Erythroblast (primary cell): Measurements from ENCODE around the gene ZNF614.
A peak's percentile ranks its signal among the peaks of the same experiment; 100 is the strongest.

ENCODE experiments used
- DNase-seq, 2 experiments: peaks; one replicate each; lab custom pipeline; 2025; lab: John Stamatoyannopoulos, UW
- GATA1 ChIP-seq: IDR thresholded peaks from 2 replicates; pipeline ENCODE4 v1.6.1; 2011; ENCODE audit warnings: low read depth, mild to moderate bottlenecking, control low read depth, low read length, moderate library complexity
- POLR2A ChIP-seq: IDR thresholded peaks from 2 replicates; pipeline ENCODE4 v1.6.1; 2011; ENCODE audit warnings: mild to moderate bottlenecking, low read length

The ZNF614 gene

DNA sequence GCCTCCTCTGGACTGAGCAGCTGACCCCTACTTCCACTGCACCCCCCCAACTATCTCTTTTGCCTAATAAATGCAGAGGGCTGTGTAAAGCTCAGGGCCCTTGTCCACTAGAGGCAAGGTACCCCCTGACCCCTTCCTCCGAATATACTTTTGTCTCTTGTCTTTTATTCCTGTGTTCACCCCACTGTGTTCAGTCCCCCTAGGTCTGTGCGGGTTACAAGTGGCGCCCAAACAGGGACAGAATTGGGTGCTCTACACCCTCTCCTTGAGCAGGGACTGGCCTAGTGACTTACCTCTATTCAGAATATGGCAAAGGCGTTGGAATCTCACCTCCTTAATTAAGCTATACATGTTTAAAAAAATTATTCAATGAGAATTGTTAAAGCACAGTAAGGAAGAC lies 56.6 kb downstream of the ZNF614 start:
- peak; percentile 57 to 64 for DNase-seq

DNA sequence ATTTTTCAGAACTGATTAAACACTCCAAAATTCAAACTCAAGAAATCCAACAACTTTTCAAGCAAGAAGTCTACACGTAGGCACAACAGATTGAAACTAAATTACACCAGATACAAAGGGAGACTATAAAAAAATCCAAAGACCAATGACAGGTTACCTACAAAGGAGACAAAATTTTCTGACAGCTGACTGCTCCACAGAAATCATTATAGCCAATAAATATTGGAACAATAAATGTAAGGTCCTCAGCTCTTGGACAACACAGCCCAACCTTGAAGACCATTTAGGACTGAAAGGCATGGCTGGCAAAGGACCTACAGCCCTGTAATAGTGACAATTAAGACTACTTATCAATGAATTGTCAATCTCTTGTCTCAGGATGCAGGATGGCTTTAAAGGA lies 57.5 kb downstream of the ZNF614 start:
- DNase-seq = no peak
- TF ChIP-seq GATA1 (no peak), POLR2A (no peak)

More for the DNA sequence above, 56.6 kb downstream of the ZNF614 start:
- no peak for TF ChIP-seq POLR2A
- TF ChIP-seq GATA1 = no peak

DNA sequence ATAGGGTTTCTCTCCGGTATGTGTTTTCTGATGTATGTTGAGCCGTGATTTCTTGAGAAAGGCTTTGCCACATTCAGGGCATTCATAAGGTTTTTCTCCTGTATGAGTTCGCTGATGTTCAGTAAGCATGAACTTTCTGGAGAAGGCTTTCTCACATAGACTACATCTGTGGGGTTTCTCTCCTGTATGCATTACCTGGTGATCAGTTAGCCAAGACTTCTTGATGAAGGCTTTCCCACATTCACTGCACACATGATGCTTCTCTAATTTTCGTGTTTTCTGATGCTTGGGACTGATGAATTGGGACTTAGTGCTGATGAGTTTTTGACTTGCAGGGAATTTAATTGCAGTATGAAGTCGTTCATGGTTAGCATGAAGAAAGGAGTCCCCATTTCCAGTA lies 62.6 kb downstream of the ZNF614 start:
- DNase-seq = no peak
- TF ChIP-seq POLR2A (no peak), GATA1 (no peak)
